Cardiac fibroblast (primary cell): ENCODE results near the gene CILP.

ENCODE experiments used
- DNase-seq, 2 donors: peaks; one replicate each; pipeline versions ENCODE4 v3.0.0 to v3.0.0-alpha.2; 2010; ENCODE audit warnings: low read depth in 2 of 2
- H3K4me3 ChIP-seq, 2 donors: replicated peaks in 1 of 2; 1 replicate in 1 of 2; 2 replicates in 1 of 2; pipeline ENCODE4 v1.5.1; 2011; ENCODE audit warnings: low read depth in 2 of 2, low read length in 2 of 2, mild to moderate bottlenecking in 2 of 2, moderate library complexity in 1 of 2
- CTCF ChIP-seq: IDR thresholded peaks from one replicate; pipeline ENCODE4 v1.5.1; 2011; ENCODE audit warnings: low read depth, mild to moderate bottlenecking, low read length, inconsistent platforms

Gene CILP

DNA sequence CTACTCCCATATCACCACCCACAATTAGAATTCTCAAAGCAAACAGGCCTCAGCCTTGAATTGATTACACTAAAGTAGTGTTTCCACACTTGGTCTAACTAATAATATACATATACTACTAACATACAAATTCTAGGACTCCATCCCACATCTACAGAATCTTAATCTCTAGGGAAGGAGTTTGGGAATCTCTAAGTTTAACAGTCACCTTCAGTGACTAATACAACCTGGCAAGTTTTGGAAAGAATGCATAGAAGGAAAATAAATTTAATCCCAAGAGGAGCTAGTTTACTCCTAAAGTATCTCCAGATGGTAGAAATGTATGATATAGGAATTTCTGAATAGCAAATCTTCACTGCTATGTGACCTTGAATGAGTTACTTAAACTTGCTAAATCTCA lies 35.2 kb downstream of the CILP start:
- no peak overlapping the region for H3K4me3 ChIP-seq
- peak in 1 of 2 donors; percentile 27 for DNase-seq
- no peak for TF ChIP-seq CTCF

DNA sequence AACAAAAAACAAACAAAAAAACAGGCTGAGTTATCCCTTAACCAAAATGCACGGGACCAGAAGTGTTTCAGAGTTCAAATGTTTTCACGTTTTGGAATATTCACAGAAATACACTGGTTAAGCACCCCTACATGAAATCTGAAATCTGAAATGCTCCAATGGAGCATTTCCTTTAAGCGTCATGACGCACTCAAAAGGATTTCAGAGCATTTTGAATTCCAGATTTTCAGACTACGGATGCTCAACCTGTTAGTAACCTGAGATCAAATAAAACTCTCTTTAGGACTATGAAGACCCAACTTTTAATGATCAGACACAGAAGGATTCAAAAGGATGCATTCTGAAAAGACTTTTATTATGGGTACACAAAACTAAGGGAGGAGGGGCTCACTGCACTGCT lies 35.8 kb downstream of the CILP start:
- H3K4me3 ChIP-seq, result no peak overlapping the region
- DNase-seq, result no peak
- no peak for TF ChIP-seq CTCF

DNA sequence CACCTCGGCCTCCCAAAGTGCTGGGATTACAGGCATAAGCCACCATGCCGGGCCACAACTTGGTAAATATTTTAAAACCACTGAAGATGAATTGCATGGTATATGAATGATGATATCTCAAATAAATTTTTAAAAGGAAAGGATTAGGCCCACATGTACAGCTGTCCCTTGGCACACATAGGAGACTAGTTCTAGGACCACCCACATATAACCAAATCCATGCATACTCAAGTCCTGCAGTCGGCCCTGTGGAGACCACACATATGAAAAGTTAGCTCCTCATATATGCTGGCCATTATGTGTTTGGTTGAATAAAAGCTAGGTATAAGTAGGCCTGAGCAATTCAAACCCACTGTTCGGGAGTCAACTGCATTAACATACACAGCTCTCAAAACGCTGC lies 36.8 kb downstream of the CILP start:
- no peak for TF ChIP-seq CTCF
- DNase-seq, result no peak
- no peak overlapping the region for H3K4me3 ChIP-seq

DNA sequence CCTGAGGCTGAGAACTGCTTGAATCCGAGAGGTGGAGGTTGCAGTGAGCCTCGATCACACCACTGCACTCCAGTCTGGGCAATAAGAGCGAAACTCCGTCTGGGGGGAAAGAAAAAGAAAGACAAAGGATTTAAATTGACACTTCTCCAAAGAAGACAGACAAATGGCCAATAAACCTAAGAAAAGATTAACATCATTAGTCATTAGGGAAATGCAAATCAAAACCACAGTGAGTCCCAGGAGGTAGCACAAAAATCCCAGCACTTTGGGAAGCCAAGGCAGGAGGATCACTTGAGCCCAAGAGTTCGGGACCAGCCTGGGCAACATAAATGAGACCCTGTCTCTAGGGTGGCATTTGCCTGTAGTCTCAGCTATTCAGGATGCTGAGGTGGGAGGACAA lies 38.7 kb downstream of the CILP start:
- H3K4me3 ChIP-seq, result no peak overlapping the region
- no peak for TF ChIP-seq CTCF
- DNase-seq, result no peak

- no peak for DNase-seq
- TF ChIP-seq CTCF, result no peak
- H3K4me3 ChIP-seq, result no peak overlapping the region
Observed at GRCh38 chr15:65171428-65171827, 39.8 kb downstream of the CILP start.

GRCh38 chr15:65165875-65166274 lies 45.4 kb downstream of the CILP start:
- H3K4me3 ChIP-seq, result no peak overlapping the region
- DNase-seq, result no peak
- TF ChIP-seq CTCF, result no peak

DNA sequence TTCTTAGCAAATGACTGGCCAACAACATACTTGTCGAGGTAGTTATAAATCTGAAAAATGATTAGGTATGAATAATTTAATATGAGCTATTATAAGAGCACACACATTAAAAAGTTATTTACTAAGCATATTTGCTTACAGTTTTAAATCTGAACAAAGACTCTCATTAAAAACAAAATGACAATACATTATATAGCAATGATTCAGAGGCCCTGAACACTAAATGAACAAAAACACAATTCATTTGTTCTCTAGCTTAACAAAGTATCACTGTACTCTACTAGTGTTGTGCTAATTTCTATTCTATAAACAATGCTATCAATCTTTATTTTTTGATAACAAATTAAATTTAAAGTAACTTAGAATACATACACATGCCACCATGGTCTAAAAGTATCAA lies 47.1 kb downstream of the CILP start:
- no peak overlapping the region for H3K4me3 ChIP-seq
- no peak for DNase-seq
- TF ChIP-seq CTCF, result no peak
